Stimulated activated CD8-positive, alpha-beta memory T cell treated with anti-CD3 and anti-CD28 coated beads, Interleukin-7, amount 100 ng/mL, for 24 hours (primary cell): ENCODE results near the gene LAPTM5.

Source experiments
- DNase-seq: peaks from one replicate; pipeline ENCODE4 v3.0.0-alpha.2; 2020; ENCODE audit warnings: low read depth

LAPTM5 gene

DNA sequence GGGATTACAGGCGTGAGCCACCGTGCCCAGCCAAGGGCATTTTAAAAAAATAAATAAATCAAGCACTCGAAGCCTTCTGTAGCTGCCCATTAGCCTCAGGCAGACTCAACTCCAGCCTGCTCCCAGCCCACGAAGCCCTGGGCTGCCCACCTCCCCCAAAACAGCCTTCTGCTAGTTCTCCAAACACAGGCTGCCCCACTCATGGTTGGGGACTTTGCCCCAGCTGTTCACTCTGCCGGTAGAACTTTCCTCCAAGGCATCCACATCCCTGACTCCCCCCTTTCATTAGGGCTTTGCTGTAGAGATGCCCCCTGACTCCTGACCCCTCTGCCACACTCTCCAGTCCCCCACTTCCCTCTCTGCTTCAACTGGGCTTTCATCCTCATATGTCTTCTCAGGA, 29.7 kb upstream of the LAPTM5 start:
- no peak for DNase-seq

DNA sequence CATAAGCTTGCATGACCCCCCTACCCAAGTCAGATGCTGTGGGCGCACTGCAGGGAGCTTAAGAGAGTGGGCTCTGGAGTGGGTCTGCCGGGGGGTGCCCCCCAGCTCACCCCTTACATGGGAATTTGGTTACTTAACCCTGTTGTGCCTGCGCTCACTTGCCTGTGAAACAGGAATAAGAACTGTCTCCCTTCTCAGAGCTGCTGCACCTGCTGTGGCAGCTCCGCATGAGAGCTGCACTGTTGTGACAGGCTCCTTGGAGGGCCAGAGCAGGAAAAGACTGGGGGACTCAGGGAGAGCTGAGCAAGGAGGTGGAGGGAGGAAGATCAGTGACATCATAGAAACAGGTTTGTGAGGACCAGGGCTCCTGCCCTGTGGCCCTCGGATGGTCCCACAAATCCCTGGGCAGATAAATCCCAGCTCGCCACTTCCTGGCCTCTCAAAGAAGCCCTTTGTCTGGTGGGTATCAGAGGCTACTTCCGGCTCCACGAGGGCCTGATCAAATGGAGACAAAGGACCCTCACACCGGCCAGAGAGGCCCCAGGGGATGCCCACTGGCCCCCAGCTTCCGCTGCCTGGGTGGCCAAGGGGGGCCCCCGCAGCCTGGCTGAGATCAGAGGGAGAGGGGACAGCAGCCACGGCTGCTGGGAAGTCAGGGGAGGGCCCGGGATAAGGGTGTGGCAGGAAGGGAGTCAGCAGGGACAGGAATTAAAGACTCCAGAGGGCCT, 28.9 kb upstream of the LAPTM5 start:
- DNase-seq: no peak

DNA sequence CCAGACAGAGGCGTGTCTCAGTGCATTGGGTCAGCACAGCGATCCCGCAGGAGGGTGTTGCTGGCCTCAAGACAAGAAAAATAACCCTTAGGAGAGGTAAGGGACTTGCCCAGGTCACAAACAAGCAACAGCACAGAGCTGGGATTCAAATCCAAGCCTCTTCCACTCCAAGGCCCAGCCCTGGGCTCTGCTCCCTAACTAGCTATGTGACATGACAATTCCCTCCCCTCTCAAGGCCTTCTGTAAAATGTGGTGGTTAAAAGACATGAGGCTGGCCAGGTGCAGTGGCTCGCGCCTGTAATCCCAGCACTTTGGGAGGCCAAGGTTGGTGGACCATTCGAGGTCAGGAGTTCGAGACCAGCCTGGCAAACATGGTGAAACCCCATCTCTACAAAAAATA, 28.1 kb upstream of the LAPTM5 start:
- no peak for DNase-seq

DNA sequence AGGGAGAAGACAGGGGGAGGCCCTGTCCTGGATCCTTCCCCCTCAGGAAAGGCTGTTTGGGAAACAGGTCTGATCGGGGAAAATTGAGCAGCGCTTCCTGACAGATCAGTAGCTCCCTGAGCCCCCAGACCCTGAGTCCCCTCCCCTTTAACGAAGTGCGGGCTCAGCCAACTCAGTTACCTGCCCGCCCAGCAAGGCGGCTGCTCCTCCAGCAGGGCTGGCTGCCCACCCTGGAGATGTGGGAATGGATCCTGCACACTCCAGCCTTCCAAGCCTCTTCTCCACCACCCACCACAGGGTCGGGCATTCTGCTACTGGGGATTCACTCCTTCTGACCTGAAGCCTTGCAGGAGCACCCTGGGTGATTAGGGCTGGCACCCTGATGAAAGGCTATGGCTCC, 27.6 kb upstream of the LAPTM5 start:
- no peak for DNase-seq

DNA sequence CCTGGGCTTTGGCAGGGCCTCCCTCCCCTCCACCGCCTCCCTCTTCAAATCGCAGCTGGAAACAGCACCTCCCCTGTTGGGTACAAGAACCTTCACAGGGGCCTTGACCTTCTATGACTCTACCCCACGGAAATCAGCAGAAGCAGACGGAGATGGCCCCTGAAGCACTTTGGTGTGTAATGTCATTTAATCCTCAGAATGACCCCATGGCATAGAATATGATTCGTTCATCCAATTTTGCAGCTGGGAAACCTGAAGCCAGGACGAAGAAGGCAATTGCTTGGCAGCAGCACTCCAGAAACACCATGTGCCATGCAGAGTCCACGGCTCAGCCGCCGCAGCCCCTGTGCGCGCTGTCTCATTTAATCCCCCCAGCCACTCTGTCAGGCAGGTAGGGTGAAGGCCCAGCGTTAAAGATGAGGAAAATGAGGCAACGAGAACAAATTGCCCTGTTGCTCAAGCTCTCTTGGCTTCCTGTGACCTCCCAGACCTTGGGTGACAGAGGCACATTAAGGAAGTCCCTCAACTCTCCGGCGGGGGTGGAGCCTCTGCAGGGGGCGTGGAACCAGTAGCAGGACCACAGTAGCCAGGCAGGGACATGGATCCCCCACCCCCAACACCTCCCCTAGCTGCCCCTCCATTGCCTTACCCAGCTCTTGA, 25.8 kb upstream of the LAPTM5 start:
- DNase-seq: no peak

DNA sequence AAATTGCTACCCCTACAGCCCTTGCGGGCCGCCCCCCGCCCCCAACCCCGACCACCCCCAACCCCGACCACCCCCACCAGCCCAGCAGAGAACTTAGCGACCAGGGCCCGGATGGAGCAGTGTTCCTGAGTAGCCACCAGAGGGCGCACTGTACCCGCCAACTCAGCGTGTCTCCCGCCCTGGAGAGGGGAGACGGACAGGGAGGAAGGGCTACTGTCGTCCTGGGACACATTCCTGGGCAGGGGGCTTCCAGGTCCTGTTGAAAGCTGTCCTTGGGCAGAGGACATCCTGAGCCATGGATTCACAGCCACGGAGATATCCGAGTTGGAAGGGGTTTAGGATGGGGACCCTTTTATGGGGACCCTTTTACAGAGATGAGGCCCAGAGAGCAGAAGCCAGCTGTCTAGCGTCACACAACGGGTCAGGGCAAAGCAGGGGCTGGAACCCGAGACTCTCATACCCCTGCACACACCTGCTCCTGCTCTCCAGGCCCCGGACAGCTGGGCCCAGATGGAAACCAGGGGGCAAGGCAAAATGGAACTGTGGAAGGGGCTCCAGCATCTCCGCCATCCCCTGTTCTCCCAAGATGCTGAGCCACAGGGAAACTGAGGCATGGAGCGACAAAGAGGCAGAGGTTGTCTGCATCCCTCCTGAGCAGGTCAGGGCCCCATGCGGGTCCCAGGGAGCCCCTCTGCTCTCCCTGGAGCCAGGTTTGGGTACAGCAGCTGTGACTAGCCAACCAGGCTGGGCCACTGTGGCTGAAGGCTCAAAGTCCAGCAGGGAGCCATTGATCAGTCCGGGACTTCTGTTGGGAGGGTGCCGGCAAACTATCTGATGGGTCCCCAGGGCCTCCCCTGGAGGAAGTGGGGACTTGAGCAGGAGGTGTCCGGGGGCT, 25.0 kb upstream of the LAPTM5 start:
- peak; percentile 49 for DNase-seq

DNA sequence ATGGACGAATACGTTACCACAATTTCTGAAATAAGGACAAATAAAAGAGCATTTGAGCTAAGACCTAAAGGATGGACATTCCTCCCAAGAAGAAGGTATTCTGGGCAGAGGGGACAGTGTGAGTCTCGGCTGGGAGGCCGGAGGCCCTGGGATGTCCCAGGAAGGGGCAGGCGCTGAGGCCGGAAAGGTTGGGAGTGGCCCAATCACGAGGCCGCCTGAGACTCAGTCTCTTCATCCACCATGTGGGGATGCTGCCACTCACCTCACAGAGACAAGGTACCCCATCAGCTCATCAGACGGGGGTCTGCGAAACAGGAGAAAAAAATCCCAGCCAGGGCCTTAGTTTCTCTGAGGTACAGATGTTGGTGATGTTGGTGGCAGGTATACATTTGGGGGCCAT, 24.3 kb upstream of the LAPTM5 start:
- DNase-seq: no peak

DNA sequence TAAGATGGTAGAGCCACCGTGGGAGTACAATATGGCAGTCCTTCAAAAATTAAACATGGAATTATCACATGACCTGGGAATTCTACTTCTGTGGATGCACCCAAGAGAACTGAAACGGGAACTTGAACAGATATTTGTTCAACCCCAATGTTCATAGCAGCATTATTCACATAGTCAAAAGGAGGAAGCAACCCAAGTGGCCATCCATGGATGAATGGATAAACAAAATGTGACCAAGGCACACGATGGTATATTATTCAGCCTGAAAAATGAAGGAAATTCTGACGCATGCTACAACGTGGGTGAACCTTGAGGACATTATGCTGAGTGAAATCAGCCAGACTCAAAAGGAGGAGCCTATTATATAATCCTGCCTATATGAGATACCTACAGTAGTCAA, 22.8 kb upstream of the LAPTM5 start:
- DNase-seq: no peak

DNA sequence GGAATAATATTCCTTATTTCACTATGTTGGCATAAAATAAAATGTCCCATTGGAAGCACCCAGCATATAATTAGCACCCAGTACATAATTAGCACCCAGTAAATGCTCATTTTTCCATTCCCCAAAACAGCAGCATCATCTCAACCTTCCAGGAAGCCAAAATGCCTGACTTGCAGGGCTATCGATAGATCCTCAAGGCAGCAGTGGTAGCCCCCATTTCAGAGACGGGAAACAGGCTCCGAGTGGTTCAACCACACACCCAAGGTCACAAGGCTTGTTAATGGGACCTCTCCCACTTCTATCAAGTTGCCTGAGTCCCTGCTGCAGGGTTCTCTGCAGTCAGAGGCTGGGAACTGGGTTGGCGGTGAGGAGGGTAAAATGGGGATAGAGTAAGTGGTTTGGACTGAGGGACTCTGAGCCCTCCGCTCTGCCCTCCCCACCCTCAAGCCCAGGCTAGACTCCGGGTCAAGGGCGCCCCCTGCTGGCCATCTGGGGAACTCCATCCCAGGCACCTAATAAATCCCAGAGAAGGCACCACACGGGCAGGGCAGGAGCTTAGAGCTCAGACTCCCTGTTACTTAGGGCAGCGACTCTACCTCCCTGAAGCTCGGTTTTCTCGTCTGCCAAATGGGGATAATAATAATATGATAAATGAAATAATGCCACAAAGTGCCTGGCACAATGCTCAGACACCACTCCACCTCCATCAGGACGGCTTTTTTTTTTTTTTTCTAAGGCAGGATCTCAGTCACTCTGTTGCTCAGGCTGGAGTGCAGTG, 21.9 kb upstream of the LAPTM5 start:
- DNase-seq: peak; percentile 94

DNA sequence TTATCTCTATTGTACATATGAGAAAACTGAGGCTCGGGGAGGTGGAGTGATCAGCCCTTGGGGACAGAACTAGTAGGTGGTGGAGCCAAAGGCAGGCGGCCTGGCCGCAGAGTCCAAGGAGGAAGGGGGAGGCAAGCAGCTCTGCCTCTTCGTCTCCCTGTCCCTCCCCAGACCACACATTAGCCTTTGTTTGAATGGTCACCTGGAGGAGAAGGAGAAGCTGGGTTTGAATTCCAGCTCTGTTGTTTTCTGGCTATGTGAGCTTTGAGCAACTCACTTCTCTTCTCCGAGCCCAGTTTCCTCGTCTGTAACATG, 21.4 kb upstream of the LAPTM5 start:
- no peak for DNase-seq

DNA sequence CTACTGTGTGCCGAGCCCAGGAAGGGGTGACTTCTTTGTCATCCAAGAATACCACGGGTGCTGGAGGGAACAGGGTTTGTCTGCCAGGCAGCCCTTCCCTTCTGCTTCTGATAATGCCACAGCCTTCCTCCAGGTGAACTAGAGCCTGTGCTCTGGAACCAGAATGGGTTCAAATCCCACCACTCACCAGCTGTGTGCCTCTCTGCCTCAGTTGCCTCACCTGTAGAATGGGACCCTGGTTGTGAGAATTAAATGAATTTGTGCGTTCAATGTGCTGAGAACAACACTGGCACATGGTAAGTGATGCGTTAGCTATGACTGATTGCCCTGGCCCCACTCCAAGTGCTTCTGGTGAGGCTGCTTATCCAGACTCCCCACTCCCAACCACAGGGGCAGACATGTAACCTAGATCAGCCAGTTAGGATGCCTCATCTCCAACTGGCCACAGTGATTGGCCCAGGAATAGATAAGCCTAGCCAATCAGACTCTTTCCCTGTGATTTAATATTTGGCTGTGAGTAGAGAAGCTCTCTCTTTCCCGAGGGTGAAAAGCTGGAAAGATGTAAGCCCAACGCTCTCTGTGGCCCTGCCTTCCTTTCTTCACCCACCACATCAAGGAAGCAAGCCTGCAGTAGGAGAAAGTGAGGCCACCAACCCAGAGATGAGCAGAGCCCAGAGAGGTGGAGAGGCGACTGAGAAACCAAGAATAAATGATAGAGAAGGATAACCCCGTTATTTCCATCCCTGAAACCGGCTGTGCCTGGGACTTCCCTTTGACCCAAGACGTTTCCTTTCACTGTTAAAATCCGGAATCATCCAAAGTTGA, 20.8 kb upstream of the LAPTM5 start:
- DNase-seq: no peak

DNA sequence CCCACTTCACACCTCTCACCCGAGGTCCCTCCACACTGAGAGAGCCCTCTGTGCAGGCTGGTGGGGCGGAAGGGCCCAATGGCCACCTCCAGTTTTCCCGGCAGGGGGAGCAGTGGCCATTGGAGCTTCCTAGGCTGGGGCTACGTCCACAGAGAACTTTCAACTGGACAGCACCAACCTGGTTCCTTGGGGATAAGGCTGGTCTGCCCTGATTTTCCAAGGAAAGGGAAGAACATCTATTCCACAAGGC, 20.3 kb upstream of the LAPTM5 start:
- no peak for DNase-seq

DNA sequence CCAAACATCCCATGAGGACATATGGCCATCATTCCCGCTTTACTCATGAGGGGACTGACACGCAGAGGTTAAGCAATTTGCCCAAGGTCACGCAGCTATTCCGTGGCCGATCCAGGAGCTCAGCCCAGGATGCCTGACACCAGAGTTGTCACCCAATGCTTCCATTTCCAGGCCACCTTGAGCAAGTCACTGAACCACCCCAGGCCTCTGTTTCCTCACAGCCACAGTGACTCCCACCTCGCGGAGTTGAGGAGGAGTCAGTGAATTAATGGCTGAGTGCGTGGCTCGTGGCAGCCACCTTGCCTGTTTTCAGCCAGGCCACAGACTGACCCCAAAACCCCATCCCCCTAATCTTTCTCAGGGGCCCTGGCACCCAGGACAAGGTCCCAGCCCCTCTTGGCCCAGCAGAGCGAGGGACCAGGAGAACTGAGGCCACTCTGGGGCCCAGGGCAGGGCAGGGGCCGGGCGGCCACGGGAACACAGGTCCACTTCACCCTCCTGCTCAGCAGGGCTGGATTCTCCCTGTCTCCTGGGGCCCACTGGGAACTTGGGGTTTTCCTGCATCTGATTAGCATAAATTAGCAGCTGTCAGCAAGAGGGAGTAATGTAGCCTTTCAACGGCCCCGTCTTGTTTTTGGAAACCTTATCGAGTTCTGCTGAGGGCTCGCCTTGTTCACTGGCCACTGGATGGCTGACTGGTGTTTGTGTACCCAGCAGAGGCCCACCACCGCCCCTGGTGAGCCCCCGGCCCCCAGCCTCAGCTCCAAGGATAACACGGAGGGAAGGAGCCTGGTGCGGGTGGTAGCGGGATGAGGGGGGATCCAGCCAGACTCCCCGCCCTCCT, 19.7 kb upstream of the LAPTM5 start:
- no peak for DNase-seq

DNA sequence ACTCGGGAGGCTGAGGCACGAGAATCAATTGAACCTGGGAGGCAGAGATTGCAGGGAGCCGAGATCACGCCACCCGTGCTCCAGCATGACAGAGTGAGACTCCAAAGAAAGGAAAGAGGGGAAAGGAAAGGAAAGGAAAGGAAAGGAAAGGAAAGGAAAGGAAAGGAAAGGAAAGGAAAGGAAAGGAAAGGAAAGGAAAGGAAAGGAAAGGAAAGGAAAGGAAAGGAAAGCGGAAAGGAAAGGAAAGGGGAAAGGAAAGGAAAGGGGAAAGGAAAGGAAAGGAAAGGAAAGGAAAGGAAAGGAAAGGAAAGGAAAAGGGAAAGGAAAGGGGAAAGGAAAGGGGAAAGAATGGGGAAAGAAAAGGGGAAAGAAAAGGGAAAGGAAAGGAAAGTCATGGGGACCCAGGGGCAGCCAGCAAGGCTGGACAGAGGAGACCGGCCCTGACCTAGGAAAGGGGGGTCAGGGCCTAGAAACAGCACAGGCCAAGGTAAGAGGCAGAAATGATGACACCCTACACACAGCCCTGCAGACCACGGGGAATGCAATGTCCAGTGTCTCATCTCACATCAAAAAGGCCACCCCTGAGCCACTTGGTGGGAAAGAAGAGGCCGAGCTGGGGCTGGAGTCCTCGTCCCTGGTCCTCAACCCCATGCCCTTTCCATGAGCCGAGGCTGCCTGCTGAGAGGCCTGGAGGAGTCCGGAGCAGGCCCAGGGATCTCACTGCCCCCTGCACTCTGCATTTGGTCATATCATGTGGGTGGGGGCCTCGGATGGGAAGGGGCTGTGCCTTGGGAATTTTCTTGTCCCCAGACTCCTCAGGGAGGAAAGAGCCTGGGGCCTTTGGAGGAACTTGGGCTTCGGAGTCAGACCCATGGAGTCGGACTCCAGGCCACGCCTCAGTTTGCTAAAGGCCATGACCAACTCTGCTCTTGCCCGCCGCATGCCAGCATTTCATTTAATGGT, 18.8 kb upstream of the LAPTM5 start:
- DNase-seq: no peak

DNA sequence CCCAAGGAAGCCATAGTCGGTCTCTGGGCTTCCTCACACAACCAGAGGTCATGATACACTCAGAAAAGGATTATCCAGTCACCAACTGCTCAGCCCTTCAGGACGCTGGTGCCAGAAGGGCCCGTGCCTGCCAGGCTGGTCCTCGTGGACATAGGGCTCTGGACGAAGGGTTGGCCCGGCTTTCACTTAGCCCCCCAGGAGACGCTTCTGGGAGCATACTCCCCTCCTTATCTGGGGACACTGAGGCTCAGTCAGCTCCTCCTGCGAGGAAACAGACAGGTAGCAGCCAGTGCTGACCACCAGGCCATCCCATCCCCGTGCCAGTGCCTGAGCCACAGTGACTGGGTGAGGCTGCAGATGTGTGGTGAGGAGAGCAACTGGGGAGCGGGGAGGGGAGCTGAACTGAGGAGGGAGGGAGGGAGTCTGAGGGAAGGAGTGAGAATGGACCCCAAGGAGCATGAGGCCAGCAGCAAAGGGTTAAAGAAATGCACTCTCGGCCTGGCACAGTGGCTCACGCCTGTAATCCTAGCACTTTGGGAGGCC, 17.9 kb upstream of the LAPTM5 start:
- DNase-seq: no peak

DNA sequence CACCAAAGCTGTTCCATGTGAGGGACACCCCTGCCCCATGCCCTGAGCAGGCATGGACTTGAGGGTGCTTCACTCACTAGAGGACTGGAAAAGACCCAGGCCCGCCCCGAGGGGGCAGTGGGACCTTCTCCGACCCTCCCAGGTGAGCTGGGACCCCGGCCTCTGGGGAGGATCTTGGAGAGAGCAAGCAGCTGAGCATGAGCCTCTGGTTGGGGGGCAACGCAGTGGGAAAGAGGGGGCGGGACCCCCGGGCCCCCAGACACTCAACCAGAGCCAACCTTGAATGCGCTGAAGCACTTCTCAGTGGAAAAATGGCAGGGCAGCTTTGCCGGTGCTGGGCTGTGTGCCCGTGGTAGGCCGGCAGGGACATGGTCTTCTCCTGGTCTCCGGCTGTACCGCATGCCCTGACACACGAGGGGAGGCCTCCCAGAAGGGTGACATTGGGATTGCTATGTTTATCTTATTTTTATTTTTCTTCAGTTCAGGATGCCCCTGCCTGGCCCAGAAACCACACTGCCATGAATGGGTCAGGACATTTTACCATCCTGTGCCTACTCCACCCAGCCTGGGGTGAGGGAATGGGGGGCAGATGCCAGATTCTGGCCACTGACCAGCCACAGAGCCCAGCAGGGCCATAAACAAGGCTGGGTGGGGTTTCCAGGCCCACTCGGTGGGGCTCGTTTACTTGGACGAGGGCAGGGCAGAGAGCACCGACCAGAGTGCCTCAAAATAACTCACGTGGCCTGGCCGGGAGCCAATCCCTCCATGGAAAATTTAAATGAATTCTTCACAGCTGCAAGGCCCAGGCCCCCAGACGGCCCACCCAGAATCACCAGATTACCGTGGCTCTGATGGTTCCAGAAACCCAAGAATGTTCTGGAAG, 17.2 kb upstream of the LAPTM5 start:
- DNase-seq: no peak

DNA sequence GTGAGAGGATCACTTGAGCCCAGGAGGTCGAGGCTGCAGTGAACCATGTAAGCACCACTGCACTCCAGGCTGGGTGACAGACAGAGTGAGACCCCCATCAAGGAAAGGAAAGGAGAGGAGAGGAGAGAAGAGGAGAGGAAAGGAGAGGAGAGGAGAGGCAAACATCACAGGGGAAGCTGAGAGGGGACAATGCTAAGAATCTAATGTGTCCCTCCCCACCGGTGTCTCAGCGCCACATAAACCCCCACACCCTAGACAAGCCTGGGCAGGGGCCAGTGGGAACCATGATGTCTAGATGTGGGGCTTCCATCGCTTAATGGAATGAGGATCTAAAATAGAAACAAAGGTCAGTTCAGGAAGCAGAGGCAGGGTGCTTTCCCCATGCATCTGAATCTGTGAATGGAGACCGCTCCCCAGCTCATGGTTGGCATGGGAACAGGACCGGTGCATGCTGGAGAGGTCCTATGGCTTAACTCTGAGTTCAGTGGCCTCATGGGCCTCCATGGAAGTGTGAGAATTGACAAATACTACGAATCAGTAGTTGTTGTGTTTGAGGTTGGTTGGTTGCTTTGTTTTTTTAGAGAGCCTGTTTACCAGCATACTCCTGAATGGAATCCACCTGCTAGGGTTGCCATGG, 16.3 kb upstream of the LAPTM5 start:
- DNase-seq: no peak

DNA sequence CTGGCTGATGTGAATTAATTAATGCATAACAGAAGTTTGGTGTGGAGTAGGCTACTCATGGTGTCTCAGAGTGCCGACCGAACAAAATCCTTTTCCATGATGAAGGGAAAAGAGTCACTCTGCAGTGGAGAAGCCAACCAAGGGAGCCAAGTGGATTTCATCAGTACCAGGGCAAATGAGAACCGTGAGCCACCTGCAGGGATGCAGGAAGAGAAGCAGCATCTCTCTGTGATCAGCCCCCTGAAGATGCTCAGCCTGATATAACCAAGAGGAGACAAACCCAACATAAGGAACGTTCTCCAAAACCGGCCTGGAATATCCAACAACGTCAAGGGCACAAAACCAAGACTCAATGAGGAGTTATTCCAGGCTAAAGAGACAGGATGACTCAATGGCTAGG, 13.4 kb upstream of the LAPTM5 start:
- no peak for DNase-seq
